ENCODE data around the gene SLFN14.
"Not testable (repeated sequence)": the region's sequence is repeated elsewhere in the genome, so short reads cannot be mapped to it uniquely, and the experiment has no call there.

DNA sequence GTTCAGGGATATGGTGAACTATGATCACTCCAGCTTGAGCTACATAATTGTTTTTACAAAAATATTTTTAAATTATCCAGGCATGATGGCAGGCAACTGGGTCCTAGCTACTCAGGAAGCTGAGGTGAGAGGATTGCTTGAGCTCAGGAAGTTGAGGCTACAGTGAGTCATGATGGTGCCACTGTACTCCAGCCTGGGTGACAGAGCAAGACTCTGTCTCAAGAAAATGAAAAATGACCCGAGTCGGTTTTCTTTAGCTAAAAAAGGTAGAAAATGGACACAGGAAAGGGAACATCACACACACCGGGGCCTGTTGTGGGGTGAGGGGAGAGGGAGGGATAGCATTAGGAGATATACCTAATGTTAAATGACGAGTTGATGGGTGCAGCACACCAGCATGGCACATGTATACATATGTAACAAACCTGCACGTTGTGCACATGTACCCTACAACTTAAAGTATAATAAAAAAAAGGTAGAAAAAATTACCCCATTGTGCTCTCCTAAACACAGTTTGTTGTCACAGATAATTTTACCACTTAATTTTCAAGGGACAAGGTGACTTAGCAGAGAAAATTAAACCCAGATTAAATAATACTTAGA is 38.9 kb downstream of the SLFN14 start:
- TF ChIP-seq POLR2AphosphoS5, POLR2A (IDR thresholded peaks at IDR 0.05): not testable (repeated sequence)
- TF ChIP-seq, protein P1, sequence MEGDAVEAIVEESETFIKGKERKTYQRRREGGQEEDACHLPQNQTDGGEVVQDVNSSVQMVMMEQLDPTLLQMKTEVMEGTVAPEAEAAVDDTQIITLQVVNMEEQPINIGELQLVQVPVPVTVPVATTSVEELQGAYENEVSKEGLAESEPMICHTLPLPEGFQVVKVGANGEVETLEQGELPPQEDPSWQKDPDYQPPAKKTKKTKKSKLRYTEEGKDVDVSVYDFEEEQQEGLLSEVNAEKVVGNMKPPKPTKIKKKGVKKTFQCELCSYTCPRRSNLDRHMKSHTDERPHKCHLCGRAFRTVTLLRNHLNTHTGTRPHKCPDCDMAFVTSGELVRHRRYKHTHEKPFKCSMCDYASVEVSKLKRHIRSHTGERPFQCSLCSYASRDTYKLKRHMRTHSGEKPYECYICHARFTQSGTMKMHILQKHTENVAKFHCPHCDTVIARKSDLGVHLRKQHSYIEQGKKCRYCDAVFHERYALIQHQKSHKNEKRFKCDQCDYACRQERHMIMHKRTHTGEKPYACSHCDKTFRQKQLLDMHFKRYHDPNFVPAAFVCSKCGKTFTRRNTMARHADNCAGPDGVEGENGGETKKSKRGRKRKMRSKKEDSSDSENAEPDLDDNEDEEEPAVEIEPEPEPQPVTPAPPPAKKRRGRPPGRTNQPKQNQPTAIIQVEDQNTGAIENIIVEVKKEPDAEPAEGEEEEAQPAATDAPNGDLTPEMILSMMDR (IDR thresholded peaks at IDR 0.05): not testable (repeated sequence)

All from breast epithelium (tissue), 3 donors.